Ishikawa (cell line): ENCODE data around the gene PUS10.
A peak's percentile ranks its signal among the peaks of the same experiment; 100 is the strongest.

Source experiments
- CEBPB ChIP-seq: IDR thresholded peaks from 2 replicates; pipeline ENCODE4 v1.6.1; 2012
- CREB1 ChIP-seq: IDR thresholded peaks from 2 replicates; pipeline ENCODE4 v1.6.1; 2012; ENCODE audit warnings: low read depth
- EGR1 ChIP-seq: IDR thresholded peaks from 2 replicates; pipeline ENCODE4 v1.6.1; 2012
- EP300 ChIP-seq: IDR thresholded peaks from 2 replicates; pipeline ENCODE4 v1.6.1; 2012; ENCODE audit warnings: borderline replicate concordance
- FOXM1 ChIP-seq: IDR thresholded peaks from 2 replicates; pipeline ENCODE4 v1.6.1; 2012; ENCODE audit warnings: low read depth, borderline replicate concordance
- MAX ChIP-seq: IDR thresholded peaks from 2 replicates; pipeline ENCODE4 v1.6.1; 2012
- NFIC ChIP-seq: IDR thresholded peaks from 2 replicates; pipeline ENCODE4 v1.6.1; 2012
- RAD21 ChIP-seq: IDR thresholded peaks from 2 replicates; pipeline ENCODE4 v1.6.1; 2012; ENCODE audit warnings: low read depth
- REST ChIP-seq: IDR thresholded peaks from 2 replicates; pipeline ENCODE4 v1.6.1; 2012; ENCODE audit warnings: low read depth, mild to moderate bottlenecking
- TAF1 ChIP-seq: IDR thresholded peaks from 2 replicates; pipeline ENCODE4 v1.6.1; 2012; ENCODE audit warnings: low read depth, mild to moderate bottlenecking
- TCF12 ChIP-seq: IDR thresholded peaks from 2 replicates; pipeline ENCODE4 v1.6.1; 2012; ENCODE audit warnings: low read depth
- TEAD4 ChIP-seq: IDR thresholded peaks from 2 replicates; pipeline ENCODE4 v1.6.1; 2012
- USF1 ChIP-seq: IDR thresholded peaks from 2 replicates; pipeline ENCODE4 v1.6.1; 2012
- YY1 ChIP-seq: IDR thresholded peaks from 2 replicates; pipeline ENCODE4 v1.6.1; 2012; ENCODE audit warnings: low read depth
- ZBTB7A ChIP-seq: IDR thresholded peaks from 2 replicates; pipeline ENCODE4 v1.6.1; 2012; ENCODE audit warnings: low read depth

PUS10 gene

GRCh38 chr2:61017556-61018317, at the start of gene PUS10, which contains the start of gene PEX13:
TSS of gene PUS10 (minus strand) at chr2:61018255. CDS start at chr2:61011890, 6,365 bp downstream.
TSS of gene PEX13 (plus strand) at chr2:61017720. CDS start at chr2:61017760, 40 bp downstream.
- TF ChIP-seq ZBTB7A (no peak), YY1 (peak; percentile 80), REST (no peak), CREB1 (0 out of 2 replicates have a peak, but pooled peaks have one; percentile 22), TEAD4 (no peak), EGR1 (peak; percentile 80), CEBPB (peak; percentile 83), TAF1 (peak; percentile 43; the same call in 1 of the 2 replicates)

GRCh38 chr2:61065714-61066709, 48.0 kb upstream of the PUS10 start, which contains the start of gene SANBR:
TSS of gene SANBR (plus strand) at chr2:61065871. CDS start at chr2:61070351, 4,480 bp downstream.
- TF ChIP-seq RAD21 = no peak
- TF ChIP-seq USF1 = no peak
- TF ChIP-seq EGR1 = peak; percentile 3; the same call in 1 of the 2 replicates
- TF ChIP-seq FOXM1 = no peak
- TF ChIP-seq CREB1 = no peak
- no peak for TF ChIP-seq TEAD4
- TF ChIP-seq EP300 = no peak
- TF ChIP-seq YY1 = no peak
- TF ChIP-seq REST = no peak
- TF ChIP-seq TCF12 = 0 out of 2 replicates have a peak, but pooled peaks have one; percentile 39
- peak; percentile 92 for TF ChIP-seq ZBTB7A
- TF ChIP-seq MAX = peak; percentile 40
- no peak for TF ChIP-seq CEBPB
- no peak for TF ChIP-seq NFIC
- peak; percentile 33; the same call in 1 of the 2 replicates for TF ChIP-seq TAF1

GRCh38 chr2:61059382-61059781, 41.3 kb upstream of the PUS10 start:
- no peak for TF ChIP-seq TCF12

GRCh38 chr2:61057562-61057961, 39.5 kb upstream of the PUS10 start:
- TF ChIP-seq YY1 (no peak), TEAD4 (no peak), RAD21 (no peak), TAF1 (no peak)

- TF ChIP-seq RAD21 = no peak
- TF ChIP-seq NFIC = no peak
- no peak for TF ChIP-seq CEBPB
- no peak for TF ChIP-seq EP300
- TF ChIP-seq USF1 = no peak
- no peak for TF ChIP-seq MAX
- no peak for TF ChIP-seq EGR1
- no peak for TF ChIP-seq REST
- TF ChIP-seq TEAD4 = no peak
- TF ChIP-seq CREB1 = no peak
- no peak for TF ChIP-seq YY1
- no peak for TF ChIP-seq FOXM1
- TF ChIP-seq TCF12 = no peak
- no peak for TF ChIP-seq TAF1
- no peak for TF ChIP-seq ZBTB7A
These were observed 37.5 kb upstream of the PUS10 start for GRCh38 chr2:61055557-61055956.
